Thoracic aorta (tissue), 2 donors: ENCODE results near the gene HRC. TPM values are rescaled to one million over a fixed set of nuclear protein-coding genes. Genes with fewer than 3 reads are reported as not detected.

Experiments used
- ATAC-seq: fragments of 150-250 bp; one replicate; pipeline ENCODE4 v1.8.0; 2017; ENCODE audit warnings: low read depth; ENCODE audit not compliant: insufficient number of reproducible peaks, low FRiP score
- DNase-seq: peaks from one replicate; pipeline ENCODE4 v3.0.0-alpha.2; 2020; ENCODE audit warnings: low spot score
- H3K27ac ChIP-seq, 2 donors: fragments of 200-600 bp; sonication (generic); 1 replicate in 1 of 2; 2 replicates in 1 of 2; pipeline ENCODE4 v1.5.1; 2016; ENCODE audit warnings: mild to moderate bottlenecking in 2 of 2, moderate library complexity in 2 of 2
- H3K27me3 ChIP-seq: fragments of 200-600 bp; sonication (generic); replicated peaks from 2 replicates; pipeline ENCODE4 v1.6.0; 2016; ENCODE audit warnings: mild to moderate bottlenecking; ENCODE audit not compliant: insufficient read depth
- H3K36me3 ChIP-seq: fragments of 200-600 bp; sonication (generic); one replicate; pipeline ENCODE4 v1.5.1; 2016
- H3K4me1 ChIP-seq, 2 donors: fragments of 200-600 bp; sonication (generic); 1 replicate in 1 of 2; 2 replicates in 1 of 2; pipeline versions ENCODE4 v1.5.1 to v1.6.0; 2016; ENCODE audit warnings: low read depth in 2 of 2, mild to moderate bottlenecking in 1 of 2; ENCODE audit not compliant: control insufficient read depth in 1 of 2
- H3K4me3 ChIP-seq: fragments of 200-600 bp; sonication (generic); 2 replicates; pipeline ENCODE4 v1.5.1; 2016; ENCODE audit warnings: mild to moderate bottlenecking
- H3K9me3 ChIP-seq: fragments of 200-600 bp; sonication (generic); 2 replicates; pipeline ENCODE4 v1.5.1; 2016
- total RNA-seq, 2 donors: library from RNA; depleted of rRNA; stranded (reverse); fragments of >200 nt; gene quantifications; one replicate each; pipeline versions ENCODE4 v1.1.0 to v1.2.3, GENCODE V29; 2016
- TF ChIP-seq, protein P1 (sequence below): fragments of 200-600 bp; sonication (generic); IDR thresholded peaks from one replicate; pipeline ENCODE4 v1.5.1; 2019; ENCODE audit warnings: antibody characterized with exemption

HRC gene
- total RNA-seq, 2 donors from 2014 or later = 2.2 to 6.5 TPM

DNA sequence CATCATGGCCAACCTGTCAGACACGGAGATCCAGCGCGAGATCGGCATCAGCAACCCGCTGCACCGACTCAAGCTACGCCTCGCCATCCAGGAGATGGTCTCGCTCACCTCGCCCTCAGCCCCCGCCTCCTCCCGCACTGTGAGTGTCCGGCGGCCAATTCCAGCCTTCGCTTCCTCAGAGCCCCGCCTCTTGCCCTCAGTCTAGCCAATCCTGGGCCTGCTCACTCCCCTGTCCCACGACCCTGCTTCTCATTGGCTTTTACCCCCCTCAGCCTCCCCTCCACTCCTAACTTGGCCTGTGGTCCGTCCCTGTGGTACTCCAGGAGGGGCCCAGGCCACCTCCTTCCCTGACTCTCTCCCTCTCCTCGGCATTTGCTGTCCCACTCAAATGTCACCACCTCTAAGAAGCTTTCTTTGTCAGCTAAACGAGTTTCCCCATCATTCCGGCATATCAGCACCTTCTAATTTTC lies 12.3 kb downstream of the HRC start:
- DNase-seq (peak; percentile 72), ATAC-seq (peak; percentile 87)
- TF ChIP-seq, protein P1, sequence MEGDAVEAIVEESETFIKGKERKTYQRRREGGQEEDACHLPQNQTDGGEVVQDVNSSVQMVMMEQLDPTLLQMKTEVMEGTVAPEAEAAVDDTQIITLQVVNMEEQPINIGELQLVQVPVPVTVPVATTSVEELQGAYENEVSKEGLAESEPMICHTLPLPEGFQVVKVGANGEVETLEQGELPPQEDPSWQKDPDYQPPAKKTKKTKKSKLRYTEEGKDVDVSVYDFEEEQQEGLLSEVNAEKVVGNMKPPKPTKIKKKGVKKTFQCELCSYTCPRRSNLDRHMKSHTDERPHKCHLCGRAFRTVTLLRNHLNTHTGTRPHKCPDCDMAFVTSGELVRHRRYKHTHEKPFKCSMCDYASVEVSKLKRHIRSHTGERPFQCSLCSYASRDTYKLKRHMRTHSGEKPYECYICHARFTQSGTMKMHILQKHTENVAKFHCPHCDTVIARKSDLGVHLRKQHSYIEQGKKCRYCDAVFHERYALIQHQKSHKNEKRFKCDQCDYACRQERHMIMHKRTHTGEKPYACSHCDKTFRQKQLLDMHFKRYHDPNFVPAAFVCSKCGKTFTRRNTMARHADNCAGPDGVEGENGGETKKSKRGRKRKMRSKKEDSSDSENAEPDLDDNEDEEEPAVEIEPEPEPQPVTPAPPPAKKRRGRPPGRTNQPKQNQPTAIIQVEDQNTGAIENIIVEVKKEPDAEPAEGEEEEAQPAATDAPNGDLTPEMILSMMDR = no peak
- peak overlapping the region; percentile 78 for H3K4me3 ChIP-seq
- H3K36me3 ChIP-seq = no peaks in the 10 kb centered on the region
- no peaks in the 10 kb centered on the region for H3K27me3 ChIP-seq
- H3K27ac ChIP-seq = no peak overlapping the region
- peaks cover 4 to 18% of the 10 kb centered on the region in 2 donors for H3K4me1 ChIP-seq
- H3K9me3 ChIP-seq = no peaks in the 10 kb centered on the region

GRCh38 chr19:49141352-49141751 lies 13.8 kb downstream of the HRC start:
- no peaks in the 10 kb centered on the region for H3K27me3 ChIP-seq
- no peak for DNase-seq
- H3K9me3 ChIP-seq = no peaks in the 10 kb centered on the region
- ATAC-seq = no peak
- TF ChIP-seq, protein P1 = no peak
- H3K36me3 ChIP-seq = no peaks in the 10 kb centered on the region
- no peak overlapping the region for H3K27ac ChIP-seq
- H3K4me1 ChIP-seq = peaks cover 4 to 15% of the 10 kb centered on the region in 2 donors
- H3K4me3 ChIP-seq = no peak overlapping the region

- ATAC-seq (no peak), DNase-seq (no peak)
- Histone ChIP-seq H3K9me3 (no peaks in the 10 kb centered on the region), H3K27me3 (no peaks in the 10 kb centered on the region), H3K4me1 (peaks cover 4 to 11% of the 10 kb centered on the region in 2 donors), H3K36me3 (no peaks in the 10 kb centered on the region), H3K4me3 (no peak overlapping the region), H3K27ac (no peak overlapping the region)
- TF ChIP-seq, protein P1 = no peak
These were observed 14.2 kb downstream of the HRC start for GRCh38 chr19:49140951-49141350.

- no peak for DNase-seq
- peaks cover 0 to 12% of the 10 kb centered on the region in 2 donors for H3K4me1 ChIP-seq
- no peak for ATAC-seq
- H3K27me3 ChIP-seq = no peaks in the 10 kb centered on the region
- TF ChIP-seq, protein P1 = no peak
- no peak overlapping the region for H3K4me3 ChIP-seq
- H3K27ac ChIP-seq = no peak overlapping the region
- H3K9me3 ChIP-seq = no peaks in the 10 kb centered on the region
- H3K36me3 ChIP-seq = no peaks in the 10 kb centered on the region
These were observed 18.4 kb downstream of the HRC start for GRCh38 chr19:49136771-49137171.

GRCh38 chr19:49135686-49136085 lies 19.5 kb downstream of the HRC start:
- H3K4me1 ChIP-seq = peaks cover 0 to 12% of the 10 kb centered on the region in 2 donors
- DNase-seq (no peak), ATAC-seq (no peak)
- H3K36me3 ChIP-seq = no peaks in the 10 kb centered on the region
- no peaks in the 10 kb centered on the region for H3K27me3 ChIP-seq
- H3K4me3 ChIP-seq = no peak overlapping the region
- TF ChIP-seq, protein P1 = no peak
- H3K27ac ChIP-seq = no peak overlapping the region
- H3K9me3 ChIP-seq = no peaks in the 10 kb centered on the region
